ENCODE results near the gene RMDN2.

The RMDN2 gene

DNA sequence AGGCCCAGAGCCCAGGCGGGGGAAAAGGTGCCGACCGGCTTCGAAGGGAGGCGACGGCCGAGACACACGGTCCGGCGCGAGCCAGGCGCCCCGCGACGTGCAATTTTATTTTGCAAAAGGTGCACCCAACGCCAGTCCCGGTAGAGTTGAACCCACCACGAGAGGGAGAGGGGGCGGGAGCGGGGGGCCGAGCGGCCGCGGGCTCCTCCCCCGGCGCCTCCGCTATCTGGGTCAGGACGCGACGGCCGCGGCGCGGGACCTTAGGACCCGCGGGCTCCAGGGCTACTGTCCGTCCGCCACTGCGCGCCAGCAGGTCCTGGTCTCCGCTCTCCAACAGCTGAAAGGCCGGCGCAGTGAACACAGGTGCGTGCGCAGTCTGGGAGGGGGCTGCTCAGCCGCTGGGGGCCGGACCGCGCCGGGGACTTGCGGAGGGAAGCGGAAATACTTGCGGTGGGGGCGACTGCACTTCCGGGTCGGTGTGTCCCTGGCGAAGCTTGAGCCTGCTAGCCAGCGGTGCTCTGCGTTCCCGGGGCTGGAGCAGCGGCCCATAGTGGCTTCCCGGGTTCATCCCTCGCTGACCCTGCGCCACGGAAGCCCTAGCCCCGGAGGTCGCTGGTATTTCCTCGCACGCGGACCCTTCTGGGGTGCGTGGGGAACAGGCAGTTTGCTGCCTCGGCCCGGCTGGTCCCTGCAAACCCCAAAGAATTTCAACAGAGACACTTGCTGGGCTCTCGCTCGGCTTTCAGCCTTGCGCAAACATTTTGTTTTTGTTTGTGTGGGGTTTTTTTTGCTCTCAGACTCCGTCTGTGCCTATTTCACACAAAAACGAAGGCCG is at the start of gene RMDN2:
RMDN2 (plus strand) TSS at position 225 of the 835 bp plus-strand sequence. CDS start 3,991 bp downstream, outside the sequence.
- DNase-seq (ENCODE audit: low read depth): peak; percentile 57

- DNase-seq (ENCODE audit: low read depth): no peak
These were observed 49.6 kb upstream of the RMDN2 start for GRCh38 chr2:37875403-37875906.

- DNase-seq (ENCODE audit: low read depth): no peak
These were observed 48.9 kb upstream of the RMDN2 start for GRCh38 chr2:37876227-37876626.

GRCh38 chr2:37877457-37878315 is 47.4 kb upstream of the RMDN2 start:
- no peak for DNase-seq (ENCODE audit: low read depth)

DNA sequence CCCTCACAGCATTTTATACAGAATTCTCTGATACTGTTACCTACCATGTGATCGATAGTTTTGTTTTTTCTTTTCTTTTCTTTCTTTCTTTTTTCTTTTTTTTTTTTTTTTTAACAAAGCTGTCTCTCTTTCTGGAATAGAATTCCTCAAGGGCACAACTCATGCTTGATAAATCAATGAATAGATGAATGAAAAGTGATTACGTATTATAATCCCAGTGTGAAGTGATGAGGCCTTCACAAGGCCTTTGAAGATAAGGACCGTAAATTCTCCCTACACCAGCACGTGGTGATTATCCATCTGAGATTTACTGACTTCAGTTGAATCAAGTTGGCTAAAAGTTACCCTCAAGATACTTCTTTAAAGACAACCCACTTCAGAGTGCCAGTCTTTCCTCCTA is 46.6 kb upstream of the RMDN2 start:
- DNase-seq (ENCODE audit: low read depth): no peak

GRCh38 chr2:37880551-37880950 is 44.5 kb upstream of the RMDN2 start:
- DNase-seq (ENCODE audit: low read depth): no peak

GRCh38 chr2:37881397-37881796 is 43.7 kb upstream of the RMDN2 start:
- no peak for DNase-seq (ENCODE audit: low read depth)

DNA sequence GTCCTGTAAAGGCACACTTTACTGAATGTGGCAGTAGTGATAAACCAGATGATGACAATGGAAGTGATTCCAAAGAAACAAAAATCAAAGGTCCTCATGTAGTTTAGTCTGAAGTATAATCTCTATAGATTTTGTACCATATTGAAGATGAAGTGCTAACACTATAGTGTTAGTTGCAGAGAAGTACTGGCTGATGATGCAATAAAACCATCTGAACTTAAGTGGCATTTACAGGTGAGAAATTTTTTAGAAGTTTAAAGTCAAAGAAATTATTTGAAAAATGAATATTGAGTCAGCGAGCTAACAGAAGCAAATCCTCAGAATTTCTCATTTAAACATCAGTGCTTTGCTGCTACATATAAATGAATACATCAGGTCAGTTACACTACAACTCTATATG is 43.1 kb upstream of the RMDN2 start:
- no peak for DNase-seq (ENCODE audit: low read depth)

DNA sequence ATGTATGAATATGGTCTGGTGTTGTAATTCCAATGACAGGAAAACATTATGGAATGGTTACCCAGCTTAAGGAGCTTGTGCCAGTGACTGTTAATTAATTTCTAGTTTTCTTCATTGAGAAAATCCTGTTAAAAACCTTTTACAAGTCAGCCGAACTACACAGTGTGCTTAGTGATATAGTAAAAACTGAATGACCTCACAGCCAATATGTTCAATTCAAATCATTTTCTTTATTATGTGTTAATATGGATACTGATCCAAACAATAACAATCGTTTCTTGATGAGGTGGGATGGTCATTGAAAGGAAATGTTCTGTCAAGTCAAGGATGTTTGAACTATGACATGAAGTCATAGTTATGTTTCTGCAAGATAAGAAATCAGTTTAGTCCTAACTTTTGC is 41.6 kb upstream of the RMDN2 start:
- DNase-seq (ENCODE audit: low read depth): no peak

DNA sequence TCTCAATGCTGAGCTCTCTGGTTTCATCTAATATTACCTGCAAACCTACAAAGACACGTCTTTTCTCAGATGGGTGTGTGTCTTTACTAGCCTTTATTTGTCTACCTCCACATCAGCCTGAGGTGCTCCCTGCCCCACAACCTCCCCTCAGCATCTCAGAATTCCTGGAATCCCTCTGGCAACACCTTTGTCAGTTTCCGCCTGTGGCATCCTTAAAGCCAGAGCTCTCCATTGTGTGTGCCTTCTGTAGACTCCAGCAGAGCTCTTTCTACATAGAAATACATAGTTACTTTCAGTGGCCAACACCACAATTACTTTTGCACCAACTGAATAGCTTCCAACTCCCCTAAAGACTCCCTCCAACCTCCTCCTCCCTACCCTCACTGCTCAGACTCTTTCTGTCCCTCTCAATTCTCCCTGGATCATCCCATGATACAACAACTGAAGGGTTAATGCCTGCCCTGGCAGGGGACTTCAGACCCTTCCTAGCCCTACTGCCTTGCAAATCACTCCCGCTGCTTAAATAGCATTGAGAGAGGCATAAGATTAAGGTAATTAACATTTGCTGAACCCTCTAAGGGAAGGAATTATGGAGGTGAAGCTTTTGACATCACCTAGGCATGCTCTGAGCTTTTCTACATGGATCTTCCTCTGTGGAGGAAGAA is 39.6 kb upstream of the RMDN2 start:
- DNase-seq (ENCODE audit: low read depth): no peak

DNA sequence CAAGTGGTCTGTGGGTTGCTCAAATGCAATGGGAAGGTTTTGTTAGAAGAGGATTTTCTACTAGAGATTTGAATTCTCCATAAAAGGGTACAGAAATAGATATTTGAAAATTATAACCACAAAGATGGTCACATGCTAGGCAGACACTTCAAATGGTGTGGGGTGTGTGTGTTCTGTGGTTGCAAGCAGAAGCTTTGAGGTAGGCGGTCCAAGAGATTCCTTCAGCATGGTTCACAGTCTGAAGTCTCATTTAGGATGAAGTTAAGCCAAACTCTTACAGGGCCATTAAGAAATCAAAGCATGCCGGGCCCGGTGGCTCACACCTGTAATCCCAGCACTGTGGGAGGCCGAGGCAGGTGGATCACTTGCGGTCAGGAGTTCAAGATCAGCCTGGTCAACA is 38.3 kb upstream of the RMDN2 start:
- DNase-seq (ENCODE audit: low read depth): no peak

DNA sequence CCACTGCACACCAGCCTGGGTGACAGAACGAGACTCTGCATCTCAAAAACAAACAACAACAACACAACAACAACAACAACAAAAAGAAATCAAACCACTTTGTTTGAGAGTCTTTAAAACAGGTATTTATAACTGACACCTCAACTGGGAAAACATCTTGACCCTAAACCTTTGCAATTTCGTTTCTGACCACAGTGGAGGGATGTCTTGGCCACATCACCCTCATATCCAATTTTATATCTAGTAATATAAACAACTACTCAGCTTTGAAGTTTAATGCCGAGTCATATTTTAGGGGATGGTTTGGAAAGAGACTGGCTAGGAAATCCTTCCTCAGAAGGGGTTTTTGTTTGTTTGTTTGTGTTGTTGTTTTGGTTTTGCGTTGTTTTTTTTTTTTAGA is 37.8 kb upstream of the RMDN2 start:
- no peak for DNase-seq (ENCODE audit: low read depth)

GRCh38 chr2:37890893-37891495 is 34.1 kb upstream of the RMDN2 start:
- peak; percentile 39 for DNase-seq (ENCODE audit: low read depth)

DNA sequence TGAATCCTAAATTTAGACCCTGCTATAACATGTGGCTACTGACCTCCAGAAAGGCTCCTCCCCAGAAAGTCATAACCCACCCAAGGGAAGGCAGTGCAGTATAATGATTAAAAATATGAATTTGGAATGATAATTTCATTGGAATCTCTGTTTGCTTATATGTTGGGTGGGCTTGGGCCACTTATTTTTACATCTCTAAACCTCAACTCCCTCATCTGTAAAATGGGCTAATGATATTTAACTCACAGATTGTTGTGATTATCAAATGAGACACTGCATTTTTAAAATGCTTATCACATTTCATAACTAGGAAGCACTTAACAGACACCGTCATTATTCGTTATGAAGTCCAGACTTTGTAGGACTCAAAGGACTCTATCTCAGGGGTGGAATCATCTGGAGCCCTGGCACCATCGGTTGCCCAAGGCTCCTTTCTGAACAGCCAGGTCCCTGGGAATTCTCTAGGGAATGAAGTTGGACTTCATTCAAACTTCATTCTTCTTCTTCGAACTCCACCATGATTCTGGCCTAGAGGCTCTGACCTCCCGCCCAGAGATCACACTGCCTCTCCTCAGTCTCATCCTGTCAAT is 33.1 kb upstream of the RMDN2 start:
- no peak for DNase-seq (ENCODE audit: low read depth)

- no peak for DNase-seq (ENCODE audit: low read depth)
These were observed 32.5 kb upstream of the RMDN2 start for GRCh38 chr2:37892436-37893114.

- no peak for DNase-seq (ENCODE audit: low read depth)
These were observed 31.8 kb upstream of the RMDN2 start for GRCh38 chr2:37893327-37893726.

GRCh38 chr2:37894047-37894446 is 31.0 kb upstream of the RMDN2 start:
- DNase-seq (ENCODE audit: low read depth): no peak

DNA sequence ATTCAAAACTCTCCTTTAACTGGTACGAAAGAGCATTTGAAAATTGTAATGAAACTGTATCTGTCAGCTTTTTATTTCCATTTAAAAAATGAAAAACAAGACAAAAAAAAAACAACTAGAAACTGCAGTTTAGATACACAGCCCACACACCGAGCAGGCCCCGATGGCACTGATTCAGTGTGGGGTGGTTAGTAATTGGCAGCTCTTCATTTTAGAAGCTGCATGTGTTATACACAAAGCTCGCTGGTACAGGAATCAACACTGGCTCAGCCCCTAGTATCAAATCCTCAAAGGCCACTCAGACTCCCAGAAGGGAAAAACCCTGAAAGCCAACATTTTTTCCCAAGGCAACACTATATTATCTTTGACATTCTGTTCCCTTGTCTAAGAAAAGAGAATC is 30.5 kb upstream of the RMDN2 start:
- DNase-seq (ENCODE audit: low read depth): no peak

DNA sequence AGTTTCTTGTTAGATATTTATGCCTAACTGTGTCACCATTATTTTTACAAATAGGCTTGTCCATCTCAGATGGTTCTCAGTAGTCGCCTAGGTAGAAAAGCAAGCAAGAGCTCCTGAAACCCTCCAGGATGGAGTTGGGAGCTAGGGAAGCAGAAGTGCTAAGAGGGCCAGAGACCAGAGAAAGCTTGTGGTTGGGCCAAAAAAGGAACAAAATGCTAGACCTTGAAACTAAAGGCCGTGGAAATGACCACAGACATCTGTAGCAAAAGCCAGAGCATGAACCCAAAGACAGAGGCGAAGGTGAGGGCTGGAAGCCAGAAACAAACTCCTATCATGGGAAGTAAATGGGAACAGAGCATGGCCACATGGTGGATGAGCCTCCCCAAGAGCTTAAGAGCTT is 29.9 kb upstream of the RMDN2 start:
- no peak for DNase-seq (ENCODE audit: low read depth)

DNA sequence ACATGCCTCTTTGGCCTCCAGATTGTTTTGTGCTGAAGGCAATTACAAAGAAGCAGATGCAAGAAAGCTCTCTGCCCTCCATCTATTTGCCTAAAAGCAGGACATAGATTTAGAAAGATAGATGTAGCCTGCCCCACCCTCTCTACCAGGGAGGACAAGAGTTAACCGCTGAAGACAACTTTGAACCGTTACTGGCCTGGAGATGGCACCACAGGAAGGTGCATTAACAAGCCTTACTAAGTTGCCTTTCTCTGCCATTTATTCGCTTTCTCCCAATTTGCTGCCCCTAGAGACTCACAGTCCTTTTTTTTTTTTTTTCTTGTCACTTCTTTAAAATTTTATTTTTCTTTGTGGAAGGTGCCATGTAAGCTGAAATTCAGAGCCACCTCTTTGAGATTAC is 28.8 kb upstream of the RMDN2 start:
- no peak for DNase-seq (ENCODE audit: low read depth)

DNA sequence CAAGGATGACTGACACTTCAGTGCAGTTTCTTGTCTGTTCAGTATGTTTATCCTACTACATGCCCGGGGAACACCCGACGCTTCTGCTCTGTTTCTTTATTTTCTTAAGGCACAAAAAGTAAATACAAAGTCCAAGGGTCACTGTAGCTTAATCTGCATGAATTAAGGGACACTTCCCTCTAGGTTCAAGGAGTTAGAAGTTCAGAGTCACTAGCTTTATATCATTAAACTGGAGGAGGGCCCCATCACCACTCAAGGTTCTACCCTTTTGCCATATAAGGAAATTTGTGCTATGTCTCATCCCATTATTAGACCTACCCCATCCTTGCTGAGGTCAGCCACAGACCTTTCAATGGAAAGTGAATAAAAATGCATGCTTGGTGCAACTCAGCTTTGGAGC is 27.6 kb upstream of the RMDN2 start:
- no peak for DNase-seq (ENCODE audit: low read depth)
